ENCODE measurements around the gene SIK3.
"Not testable (repeated sequence)": the region's sequence is repeated elsewhere in the genome, so short reads cannot be mapped to it uniquely, and the experiment has no call there.

Gene SIK3

DNA sequence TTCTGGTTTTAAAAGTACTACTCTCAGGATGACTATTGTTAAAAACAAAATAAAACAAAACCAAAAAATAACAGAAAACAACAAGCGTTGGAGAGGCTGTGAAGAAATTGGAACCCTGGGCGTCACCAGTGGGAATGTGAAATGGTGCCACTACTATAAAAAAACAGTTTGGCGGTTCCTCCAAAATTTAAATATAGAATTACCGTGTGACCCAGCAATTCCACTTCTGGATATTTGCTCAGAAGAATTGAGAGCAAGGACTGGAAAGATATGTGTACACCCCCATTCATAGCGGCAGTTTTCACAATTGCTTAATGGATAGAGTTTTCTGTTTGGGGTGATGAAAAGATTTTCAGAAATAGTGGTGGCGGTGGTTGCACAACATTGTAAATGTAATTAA, 283.7 kb downstream of the SIK3 start:
- DNase-seq, result no peak

GRCh38 chr11:116813781-116814471, 284.3 kb downstream of the SIK3 start:
- no peak for DNase-seq

DNA sequence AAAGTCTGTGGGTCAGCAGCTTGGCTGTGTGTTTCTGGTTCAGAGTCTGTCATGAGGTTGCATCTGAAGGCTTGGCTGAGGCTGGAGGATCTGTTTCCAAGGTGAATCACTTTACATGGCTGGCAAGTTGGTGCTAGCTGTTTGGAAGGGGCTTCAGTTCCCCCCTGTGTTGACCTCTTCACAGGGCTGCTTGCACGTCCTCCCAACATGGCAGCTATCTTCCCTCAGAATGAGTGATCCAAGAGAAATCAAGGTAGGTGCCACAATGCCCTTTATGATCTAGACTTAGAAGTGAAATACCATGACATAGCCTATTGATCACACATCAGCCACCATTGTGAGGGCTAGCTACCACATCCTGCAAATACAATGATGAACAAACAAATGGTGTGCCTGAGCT, 285.1 kb downstream of the SIK3 start:
- DNase-seq, result no peak

DNA sequence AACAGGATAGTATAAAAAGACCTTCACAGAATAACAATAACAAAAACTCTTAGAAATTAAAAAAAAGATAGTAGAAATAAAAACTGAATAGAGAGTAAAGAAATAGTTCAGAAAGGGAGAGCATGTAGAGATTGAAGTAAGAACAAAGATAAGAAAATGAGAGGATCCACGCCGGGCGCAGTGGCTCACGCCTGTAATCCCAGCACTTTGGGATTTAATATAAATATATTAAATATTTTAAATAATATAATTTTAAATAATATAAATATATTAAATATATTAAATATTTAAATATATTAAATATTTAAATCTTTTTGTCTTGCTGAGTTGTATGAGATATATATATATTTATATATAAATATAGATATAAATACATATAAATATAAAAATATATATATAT, 286.1 kb downstream of the SIK3 start:
- no peak for DNase-seq

GRCh38 chr11:116811194-116811593, 287.0 kb downstream of the SIK3 start:
- no peak for DNase-seq

DNA sequence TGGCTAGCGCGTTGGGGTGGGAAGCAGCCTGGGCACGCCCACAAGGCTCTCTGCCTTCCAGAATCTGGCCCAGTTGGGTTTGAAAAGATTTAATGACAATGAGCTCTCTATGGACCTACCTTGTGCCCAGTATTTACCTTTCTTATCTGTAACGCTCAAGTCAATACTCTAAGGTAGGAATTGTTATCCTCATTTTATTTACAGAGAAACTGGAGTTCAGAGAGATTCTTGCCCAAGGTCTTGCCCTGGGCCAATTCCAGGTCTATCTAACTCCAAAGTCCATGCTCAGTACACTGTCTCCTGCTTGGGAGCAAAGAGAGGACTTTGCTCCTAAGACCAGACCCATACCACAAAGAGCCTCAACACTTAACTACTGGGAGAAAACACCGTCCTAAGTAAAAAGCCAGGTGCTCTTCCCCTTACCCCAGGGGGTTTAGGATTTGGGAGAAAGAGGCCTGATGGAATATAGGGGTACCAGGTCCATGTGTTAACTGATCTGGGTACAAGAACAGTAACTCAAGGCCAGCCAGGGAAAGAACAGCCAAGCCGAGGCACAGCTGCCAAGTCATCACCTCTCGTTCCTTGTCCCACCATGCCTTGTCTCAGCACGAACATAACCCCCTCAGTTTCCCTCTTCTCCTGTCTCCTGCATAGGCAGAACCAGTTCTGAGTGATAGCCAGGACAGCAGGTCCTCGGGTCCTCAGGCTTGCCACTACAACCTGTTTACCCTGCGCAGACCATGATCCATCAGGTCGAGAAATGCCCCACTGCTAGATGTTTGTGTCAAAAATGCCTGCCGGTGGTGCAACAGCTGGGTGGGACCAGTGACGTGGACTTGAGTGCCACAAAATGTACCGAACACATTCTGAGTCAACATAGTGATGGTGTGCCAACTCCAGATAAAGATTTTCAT, 289.7 kb downstream of the SIK3 start:
- no peak for DNase-seq

- DNase-seq, result no peak
Observed at GRCh38 chr11:116807601-116808261, 290.5 kb downstream of the SIK3 start.

GRCh38 chr11:116804001-116804400, 294.2 kb downstream of the SIK3 start:
- DNase-seq, result no peak

DNA sequence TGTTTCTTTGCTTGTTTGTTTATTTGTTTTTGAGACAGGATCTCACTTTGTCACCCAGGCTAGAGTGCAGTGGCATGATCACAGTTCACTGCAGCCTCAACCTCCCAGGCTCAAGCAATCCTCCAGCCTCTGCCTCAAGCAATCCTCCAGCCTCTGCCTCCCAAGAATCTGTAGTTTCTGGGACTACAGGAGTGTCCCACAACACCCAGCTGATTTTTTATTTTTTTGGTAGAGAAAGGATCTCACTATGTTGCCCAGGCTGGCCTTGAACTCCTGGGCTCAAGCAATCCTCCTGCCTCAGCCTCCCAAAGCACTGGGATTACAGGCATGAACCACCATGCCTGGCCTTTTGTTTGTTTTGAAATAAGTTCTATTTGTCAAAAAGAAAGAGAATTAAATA, 296.6 kb downstream of the SIK3 start:
- not testable (repeated sequence) for DNase-seq

- DNase-seq, result no peak
Observed at GRCh38 chr11:116800610-116801009, 297.6 kb downstream of the SIK3 start.

GRCh38 chr11:116798368-116798767, 299.9 kb downstream of the SIK3 start:
- no peak for DNase-seq

DNA sequence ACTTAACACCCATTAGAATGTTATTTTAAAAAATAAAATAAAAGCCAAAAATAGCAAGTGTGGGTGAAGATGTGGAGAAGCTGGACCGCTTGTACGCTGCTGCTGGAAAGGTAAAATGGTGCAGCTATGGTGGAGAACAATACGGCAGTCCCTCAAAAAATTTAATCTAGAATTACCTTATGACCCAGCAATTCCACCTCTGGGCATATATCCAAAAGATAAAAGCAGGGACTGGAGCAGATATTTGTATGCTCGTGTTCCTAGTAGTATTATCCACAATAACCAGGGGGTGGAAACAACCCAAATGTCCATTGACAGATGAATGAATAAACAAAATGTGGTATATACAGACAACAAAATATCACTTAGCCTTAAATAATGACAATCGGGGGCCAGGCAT, 300.4 kb downstream of the SIK3 start:
- no peak for DNase-seq

DNA sequence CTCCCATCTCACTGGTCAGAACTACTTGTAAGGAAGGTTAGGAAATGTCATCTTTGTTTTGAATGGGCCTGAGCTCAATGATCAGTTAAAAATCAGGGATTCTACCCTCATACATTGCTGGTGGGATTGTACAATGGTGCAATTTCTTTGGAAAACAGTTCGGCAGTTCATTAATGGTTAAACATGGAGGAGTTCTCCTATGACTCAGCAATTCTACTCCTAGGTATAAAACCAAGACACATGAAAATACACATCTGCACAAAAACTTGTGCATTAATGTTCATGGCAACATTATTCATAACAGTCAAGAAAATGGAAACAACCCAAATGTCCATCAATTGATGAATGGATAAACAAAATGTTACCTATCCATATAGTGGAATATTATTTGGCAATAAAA, 301.7 kb downstream of the SIK3 start:
- no peak for DNase-seq

- DNase-seq, result no peak
Observed at GRCh38 chr11:116794851-116795250, 303.4 kb downstream of the SIK3 start.

DNA sequence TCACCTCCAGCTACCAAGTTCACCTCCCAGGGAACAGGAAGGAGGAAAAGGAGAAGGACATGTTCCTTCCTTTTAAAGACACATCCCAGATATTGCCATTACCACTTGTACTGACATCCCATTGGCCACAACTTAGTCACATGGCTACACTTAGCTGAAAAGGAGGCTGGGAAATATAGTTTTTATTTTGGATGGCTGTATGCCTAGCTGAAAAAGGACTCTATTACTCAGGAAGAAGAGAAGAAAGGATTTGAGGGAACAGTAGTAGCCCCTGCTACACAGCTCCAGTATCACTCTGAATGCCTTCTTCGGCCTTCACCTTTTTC, 304.5 kb downstream of the SIK3 start:
- DNase-seq, result no peak
